Endothelial cell of umbilical vein (primary cell): Measurements from ENCODE around the gene SERPINI1. TPM values are rescaled to one million over a fixed set of nuclear protein-coding genes. Genes with fewer than 3 reads are reported as not detected.

Source experiments
- BruUV-seq: library from RNA; stranded (reverse); fragments of 400-500 nt; replicated peaks from 2 replicates; lab custom pipeline; 2021; lab: Mats Ljungman, UMichigan
- CTCF ChIA-PET: fragments of 300-600, 350-600 bp; sonication (Branson Sonifier 250); formaldehyde crosslinking; loops from one replicate; lab custom pipeline; 2021; ENCODE audit warnings: antibody characterized with exemption, inconsistent platforms; lab: Charles Lee
- POLR2A ChIA-PET: fragments of 300-600, 350-600 bp; sonication (Branson Sonifier 250); formaldehyde crosslinking; loops from one replicate; lab custom pipeline; 2021; ENCODE audit warnings: antibody characterized with exemption, inconsistent platforms; lab: Charles Lee
- DNase-seq: peaks from one replicate; pipeline ENCODE4 v3.0.0-alpha.2; 2011; ENCODE audit warnings: low read depth, low spot score
- FAIRE-seq: peaks from 2 replicates; lab custom pipeline; 2011; peaks lifted over from hg19 to GRCh38; lab: Jason Lieb, UNC
- H2AFZ ChIP-seq: 2 replicates; pipeline ENCODE4 v1.6.0; 2012; ENCODE audit warnings: low read depth, low read length, control low read depth, inconsistent platforms
- H3K27ac ChIP-seq: 2 replicates; pipeline ENCODE4 v1.5.1; 2011; ENCODE audit warnings: low read depth, mild to moderate bottlenecking, control low read depth, low read length, moderate library complexity; ENCODE audit not compliant: insufficient read depth
- H3K27me3 ChIP-seq, 2 experiments: 2 replicates each; pipeline versions ENCODE4 v1.6.0 to v1.6.1; 2011; ENCODE audit warnings: low read length in 2 of 2, mixed read lengths in 1 of 2; ENCODE audit not compliant: control insufficient read depth in 2 of 2, insufficient read depth in 2 of 2
- H3K36me3 ChIP-seq, 2 experiments: 2 replicates in 1 of 2; 3 replicates in 1 of 2; pipeline ENCODE4 v1.5.1; 2011; ENCODE audit warnings: low read length in 2 of 2, mild to moderate bottlenecking in 1 of 2, moderate library complexity in 1 of 2; ENCODE audit not compliant: control insufficient read depth in 2 of 2, insufficient read depth in 2 of 2; ENCODE audit errors: extremely low read depth in 1 of 2
- H3K4me1 ChIP-seq: 3 replicates; pipeline ENCODE4 v1.5.1; 2011; ENCODE audit warnings: mild to moderate bottlenecking, low read length; ENCODE audit not compliant: control insufficient read depth, insufficient read depth; ENCODE audit errors: extremely low read depth
- H3K4me2 ChIP-seq: 2 replicates; pipeline ENCODE4 v1.6.1; 2011; ENCODE audit warnings: low read length, control low read depth, mixed read lengths; ENCODE audit not compliant: insufficient read depth
- H3K4me3 ChIP-seq, 3 experiments: fragments of 200-600 bp in 1 of 3; sonication (generic), shearing (Covaris generic) in 1 of 3; replicated peaks in 1 of 3; 2 replicates each; pipeline ENCODE4 v1.5.1; 2011 to 2016; ENCODE audit warnings: control low read depth in 3 of 3, low read length in 3 of 3, mild to moderate bottlenecking in 2 of 3, inconsistent platforms in 1 of 3, low read depth in 1 of 3, moderate library complexity in 1 of 3; ENCODE audit not compliant: insufficient read depth in 1 of 3
- H3K79me2 ChIP-seq: 2 replicates; pipeline ENCODE4 v1.6.0; 2012; ENCODE audit warnings: low read length, inconsistent platforms; ENCODE audit not compliant: control insufficient read depth, insufficient read depth
- H3K9ac ChIP-seq: replicated peaks from 2 replicates; pipeline ENCODE3; 2011; ENCODE audit warnings: low read length, control low read depth; ENCODE audit not compliant: insufficient read depth; ENCODE audit errors: extremely low read depth
- H3K9me1 ChIP-seq: replicated peaks from 3 replicates; pipeline ENCODE4 v1.6.0; 2011; ENCODE audit warnings: mild to moderate bottlenecking, low read length; ENCODE audit not compliant: control insufficient read depth, insufficient read depth; ENCODE audit errors: extremely low read depth
- H3K9me3 ChIP-seq: replicated peaks from 2 replicates; pipeline ENCODE4 v1.5.1; 2012; ENCODE audit warnings: low read length, inconsistent platforms; ENCODE audit not compliant: control insufficient read depth, insufficient read depth
- H4K20me1 ChIP-seq: replicated peaks from 2 replicates; pipeline ENCODE3; 2011; ENCODE audit warnings: mild to moderate bottlenecking, low read length; ENCODE audit not compliant: control insufficient read depth, insufficient read depth; ENCODE audit errors: extremely low read depth
- CTCF ChIP-seq, 2 donors: IDR thresholded peaks; 1 replicate in 1 of 2; 2 replicates in 1 of 2; pipeline ENCODE4 v1.5.1; 2011; ENCODE audit warnings: low read length in 2 of 2, mild to moderate bottlenecking in 2 of 2, moderate library complexity in 2 of 2, control low read depth in 1 of 2, inconsistent platforms in 1 of 2, low read depth in 1 of 2; ENCODE audit not compliant: insufficient read depth in 1 of 2; ENCODE audit errors: extremely low read depth in 1 of 2
- EZH2 ChIP-seq: IDR thresholded peaks from 2 replicates; pipeline ENCODE4 v1.6.1; 2012; ENCODE audit warnings: borderline replicate concordance, low read depth, mild to moderate bottlenecking, moderate library complexity, low read length, inconsistent platforms; ENCODE audit not compliant: severe bottlenecking
- FOS ChIP-seq: IDR thresholded peaks from 2 replicates; pipeline ENCODE4 v1.6.1; 2011; ENCODE audit warnings: mild to moderate bottlenecking, low read length, moderate library complexity, borderline replicate concordance; ENCODE audit not compliant: insufficient read depth
- GATA2 ChIP-seq: IDR thresholded peaks from 2 replicates; pipeline ENCODE4 v1.7.0; 2011; ENCODE audit warnings: low read depth, mild to moderate bottlenecking, moderate library complexity, mixed read lengths, low read length; ENCODE audit not compliant: insufficient read length, insufficient read depth
- JUN ChIP-seq: IDR thresholded peaks from 2 replicates; pipeline ENCODE4 v1.6.1; 2011; ENCODE audit warnings: borderline replicate concordance, low read depth; ENCODE audit not compliant: insufficient read length, insufficient read depth
- MAX ChIP-seq: IDR thresholded peaks from 2 replicates; pipeline ENCODE4 v1.6.1; 2011; ENCODE audit not compliant: insufficient read depth, insufficient read length
- MYC ChIP-seq: IDR thresholded peaks from one replicate; pipeline ENCODE4 v1.6.1; 2011; ENCODE audit warnings: mild to moderate bottlenecking, low read depth, low read length
- POLR2A ChIP-seq: IDR thresholded peaks from 2 replicates; pipeline ENCODE4 v1.6.1; 2012; ENCODE audit warnings: low read depth, mild to moderate bottlenecking, control low read depth, low read length
- POLR2AphosphoS5 ChIP-seq: IDR thresholded peaks from 2 replicates; pipeline ENCODE4 v1.6.1; 2012; ENCODE audit warnings: low read depth, mild to moderate bottlenecking, control low read depth, low read length, moderate library complexity; ENCODE audit not compliant: insufficient read depth
- dilution Hi-C: fragments of 300-500 bp; cut with MboI; formaldehyde crosslinking; loops from one replicate; pipeline ENCODE4 v1.15.0; 2019; ENCODE audit warnings: low sequenced_read_pairs; ENCODE audit not compliant: extremely low pct_ligation_motif_present
- intact Hi-C: fragments of 100-400 bp; cut with micrococcal nuclease; formaldehyde crosslinking; loops from one replicate; pipeline ENCODE4 v1.10.0; 2022
- polyA plus RNA-seq, 4 experiments: library from polyadenylated mRNA; depleted of rRNA in 3 of 4; stranded (reverse) in 3 of 4; unstranded in 1 of 4; fragments of >200 nt; gene quantifications; 2 replicates each; pipeline versions ENCODE4 v1.2.1 to v1.2.3, GENCODE V29; 2011 to 2012; ENCODE audit warnings: missing spikeins in 1 of 4
- total RNA-seq: library from RNA; stranded (reverse); gene quantifications from 2 replicates; pipeline ENCODE4 v1.2.3, GENCODE V29; 2021

The SERPINI1 gene
- total and polyA plus RNA-seq, 2 donors (not counting 3 experiments of a cell fraction or from before 2014, with no cell fraction given), result 0.22 to 0.28 TPM

- Histone ChIP-seq H4K20me1 (no peaks in the 10 kb centered on the region), H3K4me1 (no peaks in the 10 kb centered on the region), H3K4me2 (no peak overlapping the region), H3K9ac (no peak overlapping the region), H3K79me2 (no peaks in the 10 kb centered on the region), H3K4me3 (no peak overlapping the region), H3K27me3 (no peaks in the 10 kb centered on the region), H2AFZ (no peak overlapping the region), H3K9me1 (no peaks in the 10 kb centered on the region), H3K36me3 (no peaks in the 10 kb centered on the region), H3K27ac (no peak overlapping the region), H3K9me3 (no peaks in the 10 kb centered on the region)
- TF ChIP-seq POLR2A (no peak), JUN (no peak), CTCF (IDR thresholded peaks at IDR 0.05; ENCODE audit: extremely low read depth in 1 of 2, insufficient read depth in 1 of 2, low read depth in 1 of 2, low read length in 2 of 2) (no peak), EZH2 (no peak), GATA2 (no peak), POLR2AphosphoS5 (no peak), MAX (no peak), MYC (no peak), FOS (no peak)
- intact Hi-C loops, result no loop called here
- dilution Hi-C loops, result no loop called here
- POLR2A ChIA-PET, result no interaction called here
- FAIRE-seq (no peak), DNase-seq (no peak)
- CTCF ChIA-PET, result no interaction called here
- BruUV-seq, result no TSS peak
Observed at GRCh38 chr3:167866331-167866730, 130.8 kb downstream of the SERPINI1 start.
